Skeletal muscle tissue (tissue), 4 donors: ENCODE results near the gene MRPL28. TPM values are rescaled to one million over a fixed set of nuclear protein-coding genes. Genes with fewer than 3 reads are reported as not detected.

Experiments
- H3K27ac ChIP-seq: one replicate; pipeline ENCODE4 v1.7.0; 2013; ENCODE audit warnings: mild to moderate bottlenecking, low read depth, low read length, inconsistent platforms
- H3K27me3 ChIP-seq, 3 donors: one replicate each; pipeline ENCODE4 v1.7.0; 2013; ENCODE audit warnings: low read length in 3 of 3; ENCODE audit not compliant: control insufficient read depth in 3 of 3, insufficient read depth in 3 of 3
- H3K36me3 ChIP-seq, 3 donors: one replicate each; pipeline ENCODE4 v1.7.0; 2013; ENCODE audit warnings: low read length in 3 of 3; ENCODE audit not compliant: control insufficient read depth in 3 of 3, insufficient read depth in 3 of 3
- H3K4me1 ChIP-seq, 3 donors: one replicate each; pipeline ENCODE4 v1.7.0; 2013; ENCODE audit warnings: low read length in 3 of 3, mild to moderate bottlenecking in 3 of 3; ENCODE audit not compliant: control insufficient read depth in 3 of 3, insufficient read depth in 3 of 3
- H3K4me3 ChIP-seq, 3 donors: one replicate each; pipeline ENCODE4 v1.7.0; 2013; ENCODE audit warnings: low read length in 3 of 3
- H3K9ac ChIP-seq, 3 donors: one replicate each; pipeline ENCODE4 v1.7.0; 2013; ENCODE audit warnings: low read length in 3 of 3, mild to moderate bottlenecking in 3 of 3, moderate library complexity in 2 of 3, low read depth in 1 of 3
- H3K9me3 ChIP-seq, 3 donors: one replicate each; pipeline ENCODE4 v1.7.0; 2013; ENCODE audit warnings: low read length in 3 of 3; ENCODE audit not compliant: control insufficient read depth in 3 of 3
- total RNA-seq: library from RNA; depleted of rRNA; stranded (reverse); fragments of >200 nt; gene quantifications from one replicate; pipeline ENCODE4 v1.2.3, GENCODE V29; 2014
- donor health status: Osteomylitis.

Gene MRPL28
- total RNA-seq, 1 donor from 2014 or later, result 43.3 TPM

DNA sequence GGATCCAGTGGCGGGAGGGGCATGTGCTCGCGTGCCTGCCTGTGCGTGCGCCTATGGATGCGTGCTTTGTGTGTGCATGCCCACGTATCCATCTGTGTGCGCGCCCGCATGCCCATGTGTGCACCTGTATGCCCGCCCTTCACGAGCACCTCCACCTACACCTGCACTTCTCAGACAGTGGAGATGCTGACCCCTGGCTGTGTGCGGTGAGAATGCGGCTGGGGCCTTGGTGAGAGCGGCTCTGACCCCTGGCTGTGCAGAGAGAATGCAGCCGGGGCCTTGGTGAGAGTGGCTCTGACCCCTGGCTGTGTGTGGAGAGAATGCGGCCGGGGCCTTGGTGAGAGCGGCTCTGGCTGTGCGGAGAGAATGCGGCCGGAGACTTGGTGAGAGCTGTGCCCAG is 51.7 kb downstream of the MRPL28 start:
- H3K4me1 ChIP-seq, result no peaks in the 10 kb centered on the region
- no peak overlapping the region for H3K27ac ChIP-seq
- H3K4me3 ChIP-seq, result no peak overlapping the region
- H3K36me3 ChIP-seq, result peaks cover 10 to 15% (median 15%) of the 10 kb centered on the region in 3 donors
- H3K9me3 ChIP-seq, result no peaks in the 10 kb centered on the region
- H3K27me3 ChIP-seq, result no peaks in the 10 kb centered on the region
- H3K9ac ChIP-seq, result no peak overlapping the region

- no peak overlapping the region for H3K9ac ChIP-seq
- H3K9me3 ChIP-seq, result no peaks in the 10 kb centered on the region
- H3K4me3 ChIP-seq, result no peak overlapping the region
- no peaks in the 10 kb centered on the region for H3K27me3 ChIP-seq
- H3K4me1 ChIP-seq, result no peaks in the 10 kb centered on the region
- H3K27ac ChIP-seq, result no peak overlapping the region
- peaks cover 11 to 25% (median 23%) of the 10 kb centered on the region in 3 donors for H3K36me3 ChIP-seq
Measured at GRCh38 chr16:317583-317982, 52.8 kb downstream of the MRPL28 start.

Other genes starting within 250 kb of the MRPL28 start
- gene NPRL3, start 231.9 kb downstream of the MRPL28 start, total RNA-seq, result 12.5 TPM
- gene HBZ, start 217.9 kb downstream of the MRPL28 start, total RNA-seq, result 1.0 TPM
- 151 TPM for gene HBM, start 204.6 kb downstream of the MRPL28 start, total RNA-seq
- 5,761 TPM for gene HBA2, start 197.7 kb downstream of the MRPL28 start, total RNA-seq
- gene HBA1, start 193.9 kb downstream of the MRPL28 start, total RNA-seq, result 2,922 TPM
- gene HBQ1, start 190.1 kb downstream of the MRPL28 start, total RNA-seq, result 14.1 TPM
- gene LUC7L, start 141.1 kb downstream of the MRPL28 start, total RNA-seq, result 38.1 TPM
- gene FAM234A, start 135.7 kb downstream of the MRPL28 start, total RNA-seq, result 23.5 TPM
- gene RGS11, start 94.6 kb downstream of the MRPL28 start, total RNA-seq, result 0.52 TPM
- gene ARHGDIG, start 89.9 kb downstream of the MRPL28 start, total RNA-seq, result 1.0 TPM
- under 0.01 TPM for gene PDIA2, start 87.4 kb downstream of the MRPL28 start, total RNA-seq
- 8.9 TPM for gene AXIN1, start 17.8 kb downstream of the MRPL28 start, total RNA-seq
- gene PGAP6, start 11.4 kb upstream of the MRPL28 start, total RNA-seq, result 11.0 TPM
- 21.4 TPM for gene NME4, start 26.7 kb upstream of the MRPL28 start, total RNA-seq
- gene DECR2, start 31.3 kb upstream of the MRPL28 start, total RNA-seq, result 2.6 TPM
- gene RAB11FIP3, start 55.1 kb upstream of the MRPL28 start, total RNA-seq, result 5.2 TPM
- gene CAPN15, start 157.2 kb upstream of the MRPL28 start, total RNA-seq, result 9.9 TPM
- not detected for gene PRR35, start 189.9 kb upstream of the MRPL28 start, total RNA-seq
- gene NHLRC4, start 196.5 kb upstream of the MRPL28 start, total RNA-seq, result 1.6 TPM
- gene PIGQ, start 199.4 kb upstream of the MRPL28 start, total RNA-seq, result 11.0 TPM
- gene RAB40C, start 219.5 kb upstream of the MRPL28 start, total RNA-seq, result 5.7 TPM